Activated CD8-positive, alpha-beta T cell treated with anti-CD3 and anti-CD28 coated beads for 36 hours (primary cell): ENCODE results near the gene SLC9A9. TPM values are rescaled to one million over a fixed set of nuclear protein-coding genes. Genes with fewer than 3 reads are reported as not detected.

Experiments
- ATAC-seq: fragments of 200-7000 bp; cut with Tn5 transposase; one replicate; pipeline ENCODE4 v1.10.0; 2021; ENCODE audit warnings: mild to moderate bottlenecking, moderate library complexity
- CTCF ChIA-PET: fragments of 350-600 bp; sonication (Branson Sonifier 250); formaldehyde crosslinking; loops from one replicate; lab custom pipeline; 2021; ENCODE audit warnings: antibody characterized with exemption; lab: Charles Lee
- POLR2A ChIA-PET: fragments of 350-600 bp; sonication (Branson Sonifier 250); formaldehyde crosslinking; loops from one replicate; lab custom pipeline; 2021; ENCODE audit warnings: antibody characterized with exemption; lab: Charles Lee
- DNase-seq: peaks from one replicate; pipeline ENCODE4 v3.0.0-alpha.2; 2020
- H3K27ac Mint-ChIP-seq: one replicate; pipeline ENCODE4 v1.8.0; 2021; ENCODE audit warnings: mild to moderate bottlenecking, mixed read lengths
- H3K27me3 Mint-ChIP-seq: one replicate; pipeline ENCODE4 v1.8.0; 2021; ENCODE audit warnings: mixed read lengths
- H3K36me3 Mint-ChIP-seq: one replicate; pipeline ENCODE4 v1.8.0; 2021; ENCODE audit warnings: low read depth, mixed read lengths
- H3K4me1 Mint-ChIP-seq: one replicate; pipeline ENCODE4 v1.8.0; 2021; ENCODE audit warnings: low read depth, mixed read lengths
- H3K4me3 Mint-ChIP-seq: one replicate; pipeline ENCODE4 v1.8.0; 2021; ENCODE audit warnings: mild to moderate bottlenecking, moderate library complexity, mixed read lengths
- H3K9me3 Mint-ChIP-seq: one replicate; pipeline ENCODE4 v1.8.0; 2021; ENCODE audit warnings: mixed read lengths
- CTCF ChIP-seq: fragments of 200-600 bp; IDR thresholded peaks from one replicate; pipeline ENCODE4 v1.8.0; 2022; ENCODE audit warnings: antibody characterized with exemption, mild to moderate bottlenecking
- intact Hi-C: fragments of 100-400 bp; cut with micrococcal nuclease; formaldehyde crosslinking; loops from one replicate; pipeline ENCODE4 v1.10.0; 2022
- total RNA-seq, 2 experiments: library from RNA; stranded (reverse); gene quantifications; one replicate each; pipeline ENCODE4 v1.2.3, GENCODE V29; 2021

The SLC9A9 gene
- total RNA-seq, 2 experiments from 2014 or later, result 1.9 to 2.2 TPM

- no peak overlapping the region for H3K27ac Mint-ChIP-seq
- ATAC-seq (no peak), DNase-seq (no peak)
- no peak for TF ChIP-seq CTCF
- no peak overlapping the region for H3K4me3 Mint-ChIP-seq
- intact Hi-C loops, result no loop called here
- peaks cover 1% of the 10 kb centered on the region for H3K36me3 Mint-ChIP-seq
- CTCF ChIA-PET, result no interaction called here
- H3K9me3 Mint-ChIP-seq, result no peaks in the 10 kb centered on the region
- POLR2A ChIA-PET, result no interaction called here
- no peaks in the 10 kb centered on the region for H3K27me3 Mint-ChIP-seq
- H3K4me1 Mint-ChIP-seq, result no peaks in the 10 kb centered on the region
Observed at GRCh38 chr3:143600756-143601718, 247.2 kb downstream of the SLC9A9 start.

- DNase-seq (no peak), ATAC-seq (no peak)
- no peaks in the 10 kb centered on the region for H3K27me3 Mint-ChIP-seq
- ChIA-PET POLR2A (no interaction called here), CTCF (no interaction called here)
- no peaks in the 10 kb centered on the region for H3K9me3 Mint-ChIP-seq
- intact Hi-C loops, result no loop called here
- peaks cover 1% of the 10 kb centered on the region for H3K36me3 Mint-ChIP-seq
- no peak for TF ChIP-seq CTCF
- no peaks in the 10 kb centered on the region for H3K4me1 Mint-ChIP-seq
- no peak overlapping the region for H3K4me3 Mint-ChIP-seq
- no peak overlapping the region for H3K27ac Mint-ChIP-seq
Observed at GRCh38 chr3:143597774-143598652, 250.3 kb downstream of the SLC9A9 start.

GRCh38 chr3:143596957-143597642, 251.2 kb downstream of the SLC9A9 start:
- intact Hi-C loops, result no loop called here
- DNase-seq (no peak), ATAC-seq (no peak)
- Mint-ChIP-seq H3K36me3 (peaks cover 1% of the 10 kb centered on the region), H3K27ac (no peak overlapping the region), H3K4me3 (no peak overlapping the region), H3K4me1 (no peaks in the 10 kb centered on the region), H3K27me3 (no peaks in the 10 kb centered on the region), H3K9me3 (no peaks in the 10 kb centered on the region)
- CTCF ChIA-PET, result no interaction called here
- POLR2A ChIA-PET, result no interaction called here
- TF ChIP-seq CTCF, result no peak

- Mint-ChIP-seq H3K9me3 (no peaks in the 10 kb centered on the region), H3K36me3 (peaks cover 1% of the 10 kb centered on the region), H3K4me3 (no peak overlapping the region), H3K27ac (no peak overlapping the region), H3K27me3 (no peaks in the 10 kb centered on the region), H3K4me1 (no peaks in the 10 kb centered on the region)
- ATAC-seq, result no peak
- no peak for DNase-seq
- no peak for TF ChIP-seq CTCF
- CTCF ChIA-PET, result no interaction called here
- intact Hi-C loops, result no loop called here
- POLR2A ChIA-PET, result no interaction called here
Observed at GRCh38 chr3:143595456-143596077, 252.7 kb downstream of the SLC9A9 start.
